A549 (cell line): Measurements from ENCODE around the gene NOD2.

Experiments used
- MAX ChIP-seq: IDR thresholded peaks from 2 replicates; pipeline ENCODE4 v1.6.1; 2012
- POLR2A ChIP-seq: IDR thresholded peaks from 2 replicates; pipeline ENCODE4 v1.6.1; 2012; ENCODE audit warnings: mild to moderate bottlenecking, low read length

GRCh38 chr16:50735629-50736122 is 42.3 kb downstream of the NOD2 start:
- TF ChIP-seq POLR2A (no peak), MAX (no peak)
